H1 (cell line): ENCODE results near the gene EXOC2. TPM values are rescaled to one million over a fixed set of nuclear protein-coding genes. Genes with fewer than 3 reads are reported as not detected.

Source experiments
- CTCF ChIA-PET: fragments of 300-600 bp; sonication (Branson Sonifier 250); formaldehyde crosslinking; loops from one replicate; lab custom pipeline; 2021; ENCODE audit not compliant: partially characterized antibody; lab: Charles Lee
- POLR2A ChIA-PET: fragments of 300-600 bp; sonication (Branson Sonifier 250); formaldehyde crosslinking; loops from one replicate; lab custom pipeline; 2021; ENCODE audit warnings: inconsistent platforms; ENCODE audit not compliant: partially characterized antibody; lab: Charles Lee
- DNase-seq, 2 experiments: peaks; one replicate each; pipeline versions ENCODE4 v3.0.0 to v3.0.0-alpha.2; 2010 to 2022; ENCODE audit warnings: low spot score in 2 of 2, low read depth in 1 of 2, mixed read lengths in 1 of 2
- FAIRE-seq: peaks from 2 replicates; lab custom pipeline; 2011; peaks lifted over from hg19 to GRCh38; lab: Jason Lieb, UNC
- H2AFZ ChIP-seq: 2 replicates; pipeline ENCODE4 v1.8.1; 2012; ENCODE audit warnings: low read length, inconsistent platforms
- H2AK5ac ChIP-seq: 2 replicates; pipeline ENCODE4 v1.6.1; 2013; ENCODE audit warnings: low read depth, low read length
- H2BK120ac ChIP-seq: replicated peaks from 2 replicates; pipeline ENCODE3; 2013; ENCODE audit warnings: low read depth, low read length, inconsistent platforms
- H2BK12ac ChIP-seq: 2 replicates; pipeline ENCODE4 v1.6.1; 2013; ENCODE audit warnings: low read depth, low read length
- H2BK15ac ChIP-seq: 2 replicates; pipeline ENCODE4 v1.6.1; 2013; ENCODE audit warnings: low read length
- H2BK20ac ChIP-seq: 2 replicates; pipeline ENCODE4 v1.6.1; 2013; ENCODE audit warnings: low read length
- H2BK5ac ChIP-seq: 2 replicates; pipeline ENCODE4 v1.6.1; 2013; ENCODE audit warnings: low read depth, low read length
- H3K14ac ChIP-seq: 2 replicates; pipeline ENCODE4 v1.6.1; 2013; ENCODE audit warnings: inconsistent platforms; ENCODE audit not compliant: insufficient read length
- H3K18ac ChIP-seq: 2 replicates; pipeline ENCODE4 v1.6.1; 2013; ENCODE audit warnings: low read length; ENCODE audit errors: extremely low read depth
- H3K23ac ChIP-seq: 2 replicates; pipeline ENCODE4 v1.6.1; 2013; ENCODE audit warnings: inconsistent platforms; ENCODE audit not compliant: insufficient read length
- H3K23me2 ChIP-seq: 2 replicates; pipeline ENCODE4 v1.6.1; 2013; ENCODE audit warnings: low read depth, low read length
- H3K27ac ChIP-seq: 2 replicates; pipeline ENCODE4 v1.6.1; 2011; ENCODE audit warnings: low read depth, low read length, inconsistent platforms
- H3K27me3 ChIP-seq, 4 experiments: replicated peaks in 1 of 4; 1 replicate in 1 of 4; 2 replicates in 3 of 4; pipeline versions ENCODE4 v1.6.1 to v1.8.1; 2011 to 2013; ENCODE audit warnings: low read length in 3 of 4, mild to moderate bottlenecking in 3 of 4, inconsistent platforms in 2 of 4, mixed read lengths in 2 of 4, moderate library complexity in 1 of 4; ENCODE audit not compliant: control insufficient read depth in 3 of 4, insufficient read depth in 3 of 4; ENCODE audit errors: extremely low read depth in 1 of 4
- H3K36me3 ChIP-seq, 4 experiments: 2 replicates each; pipeline versions ENCODE4 v1.6.1 to v1.8.1; 2011 to 2013; ENCODE audit warnings: mild to moderate bottlenecking in 4 of 4, low read length in 3 of 4, moderate library complexity in 2 of 4, control low read depth in 1 of 4, inconsistent platforms in 1 of 4; ENCODE audit not compliant: insufficient read depth in 4 of 4, control insufficient read depth in 2 of 4
- H3K4ac ChIP-seq: replicated peaks from 2 replicates; pipeline ENCODE3; 2013; ENCODE audit warnings: low read length, low read depth, mixed read lengths, inconsistent platforms; ENCODE audit not compliant: insufficient read length
- H3K4me1 ChIP-seq, 4 experiments: replicated peaks in 1 of 4; 1 replicate in 1 of 4; 2 replicates in 3 of 4; pipeline versions ENCODE4 v1.6.1 to v1.8.1; 2011 to 2013; ENCODE audit warnings: low read length in 3 of 4, inconsistent platforms in 2 of 4, mixed read lengths in 1 of 4; ENCODE audit not compliant: insufficient read depth in 4 of 4, control insufficient read depth in 3 of 4
- H3K4me2 ChIP-seq, 2 experiments: 2 replicates each; pipeline versions ENCODE4 v1.6.1 to v1.8.1; 2011 to 2013; ENCODE audit warnings: low read depth in 2 of 2, low read length in 2 of 2, control low read depth in 1 of 2, inconsistent platforms in 1 of 2, mild to moderate bottlenecking in 1 of 2; ENCODE audit not compliant: insufficient read depth in 1 of 2
- H3K4me3 ChIP-seq, 4 experiments: fragments of 200-600, 300-600 bp in 1 of 4; sonication (generic), shearing (Covaris generic), sonication (Bioruptor Twin) in 1 of 4; 2 replicates each; pipeline versions ENCODE4 v1.5.1 to v1.8.1; 2011 to 2016; ENCODE audit warnings: low read length in 4 of 4, low read depth in 3 of 4, control low read depth in 2 of 4, inconsistent platforms in 2 of 4, mild to moderate bottlenecking in 2 of 4, mixed read lengths in 1 of 4, moderate library complexity in 1 of 4; ENCODE audit not compliant: insufficient read depth in 2 of 4; ENCODE audit errors: extremely low read depth in 1 of 4
- H3K56ac ChIP-seq: replicated peaks from 2 replicates; pipeline ENCODE3; 2013; ENCODE audit warnings: low read depth, mild to moderate bottlenecking, mixed read lengths, low read length, inconsistent platforms; ENCODE audit not compliant: insufficient read length
- H3K79me1 ChIP-seq: 2 replicates; pipeline ENCODE4 v1.6.1; 2013; ENCODE audit warnings: low read depth, low read length, control low read depth
- H3K79me2 ChIP-seq, 2 experiments: 2 replicates each; pipeline versions ENCODE4 v1.6.1 to v1.8.1; 2012 to 2013; ENCODE audit warnings: low read length in 2 of 2, mild to moderate bottlenecking in 2 of 2, inconsistent platforms in 1 of 2; ENCODE audit not compliant: insufficient read depth in 2 of 2, control insufficient read depth in 1 of 2
- H3K9ac ChIP-seq, 4 experiments: replicated peaks in 1 of 4; 1 replicate in 1 of 4; 2 replicates in 3 of 4; pipeline versions ENCODE4 v1.6.1 to v1.8.1; 2011 to 2013; ENCODE audit warnings: low read depth in 3 of 4, low read length in 3 of 4, control low read depth in 2 of 4, mild to moderate bottlenecking in 2 of 4, moderate library complexity in 2 of 4, inconsistent platforms in 1 of 4; ENCODE audit errors: extremely low read depth in 1 of 4
- H3K9me3 ChIP-seq, 2 experiments: 2 replicates each; pipeline versions ENCODE4 v1.6.1 to v1.8.1; 2012 to 2013; ENCODE audit warnings: mild to moderate bottlenecking in 2 of 2, moderate library complexity in 2 of 2, control low read depth in 1 of 2, inconsistent platforms in 1 of 2, low read depth in 1 of 2, low read length in 1 of 2, mixed read lengths in 1 of 2; ENCODE audit not compliant: insufficient read depth in 2 of 2
- H4K20me1 ChIP-seq, 2 experiments: replicated peaks in 1 of 2; 2 replicates each; pipeline versions ENCODE3 to v1.8.1; 2011 to 2013; ENCODE audit warnings: inconsistent platforms in 2 of 2, low read length in 2 of 2, mild to moderate bottlenecking in 1 of 2; ENCODE audit not compliant: insufficient read depth in 2 of 2, control insufficient read depth in 1 of 2
- H4K5ac ChIP-seq: 2 replicates; pipeline ENCODE4 v1.6.1; 2013; ENCODE audit warnings: low read length, low read depth, mixed read lengths, inconsistent platforms; ENCODE audit not compliant: insufficient read length
- H4K8ac ChIP-seq: 2 replicates; pipeline ENCODE4 v1.8.0; 2013; ENCODE audit warnings: mild to moderate bottlenecking, moderate library complexity, low read length, inconsistent platforms; ENCODE audit not compliant: insufficient read depth; ENCODE audit errors: extremely low read depth
- H4K91ac ChIP-seq: replicated peaks from 2 replicates; pipeline ENCODE3; 2013; ENCODE audit warnings: low read length, mixed read lengths, inconsistent platforms; ENCODE audit not compliant: insufficient read length
- BRCA1 ChIP-seq: IDR thresholded peaks from 2 replicates; pipeline ENCODE4 v1.6.1; 2012; ENCODE audit warnings: low read depth, low read length, improper control_type of control experiment
- CEBPB ChIP-seq: IDR thresholded peaks from 2 replicates; pipeline ENCODE4 v1.6.1; 2012; ENCODE audit warnings: low read depth, low read length
- CHD1 ChIP-seq: IDR thresholded peaks from 2 replicates; pipeline ENCODE4 v1.6.1; 2012; ENCODE audit warnings: low read depth, low read length, improper control_type of control experiment
- EZH2 ChIP-seq: fragments of 200-600 bp; sonication (generic); IDR thresholded peaks from 2 replicates; pipeline ENCODE4 v1.7.1; 2012; ENCODE audit warnings: low read depth, mild to moderate bottlenecking, moderate library complexity, low read length, inconsistent platforms; ENCODE audit not compliant: severe bottlenecking
- GABPA ChIP-seq: IDR thresholded peaks from 2 replicates; pipeline ENCODE4 v1.6.1; 2011; ENCODE audit warnings: mild to moderate bottlenecking, low read length, moderate library complexity, borderline replicate concordance; ENCODE audit not compliant: insufficient read depth
- JUND ChIP-seq: IDR thresholded peaks from 2 replicates; pipeline ENCODE4 v1.6.1; 2011; ENCODE audit warnings: mild to moderate bottlenecking, improper control_type of control experiment, low read length
- KDM4A ChIP-seq: IDR thresholded peaks from one replicate; pipeline ENCODE4 v1.7.1; 2012; ENCODE audit warnings: low read depth, mild to moderate bottlenecking, moderate library complexity, low read length, inconsistent platforms; ENCODE audit not compliant: severe bottlenecking
- KDM5A ChIP-seq: fragments of 200-600 bp; IDR thresholded peaks from 2 replicates; pipeline ENCODE4 v1.7.1; 2012; ENCODE audit warnings: mild to moderate bottlenecking, low read length, inconsistent platforms, mixed read lengths
- NANOG ChIP-seq: IDR thresholded peaks from 2 replicates; pipeline ENCODE4 v1.6.1; 2011; ENCODE audit warnings: low read length, low read depth, mild to moderate bottlenecking, inconsistent platforms; ENCODE audit not compliant: insufficient read depth, poor library complexity, severe bottlenecking
- POLR2AphosphoS5 ChIP-seq: IDR thresholded peaks from 2 replicates; pipeline ENCODE4 v1.6.1; 2011; ENCODE audit warnings: low read depth, low read length
- RXRA ChIP-seq: IDR thresholded peaks from 2 replicates; pipeline ENCODE4 v1.6.1; 2011; ENCODE audit warnings: low read depth, mild to moderate bottlenecking, low read length, moderate library complexity; ENCODE audit not compliant: insufficient read depth
- SP1 ChIP-seq: IDR thresholded peaks from 2 replicates; pipeline ENCODE4 v1.6.1; 2011; ENCODE audit warnings: low read depth, low read length
- SP2 ChIP-seq: IDR thresholded peaks from 2 replicates; pipeline ENCODE4 v1.6.1; 2012; ENCODE audit warnings: mild to moderate bottlenecking, low read length, inconsistent platforms
- SUZ12 ChIP-seq: fragments of 200-600 bp; sonication (generic); IDR thresholded peaks from 2 replicates; pipeline ENCODE4 v1.6.1; 2012; ENCODE audit warnings: mild to moderate bottlenecking, inconsistent platforms, low read length, moderate library complexity, mixed read lengths
- TAF1 ChIP-seq: IDR thresholded peaks from 2 replicates; pipeline ENCODE4 v1.6.1; 2011; ENCODE audit warnings: mild to moderate bottlenecking, low read depth, low read length
- WGBS, 2 experiments: shearing (Covaris generic) in 1 of 2; methylation state at CpG; one replicate each; pipeline versions ENCODE4 v1.1.6 to v1.1.7; 2013 to 2015; ENCODE audit warnings: low lambda C conversion rate in 2 of 2, mixed read lengths in 2 of 2, inconsistent platforms in 1 of 2, low coverage in 1 of 2, missing lambda C conversion rate in 1 of 2; ENCODE audit not compliant: insufficient replicate concordance in 2 of 2, insufficient coverage in 1 of 2, insufficient read length in 1 of 2; ENCODE audit errors: extremely low coverage in 1 of 2, missing lambda C conversion rate in 1 of 2; 5-methylcytosine and 5-hydroxymethylcytosine counted together
- polyA plus RNA-seq, 7 experiments: library from polyadenylated mRNA; depleted of rRNA in 3 of 7; stranded (reverse) in 5 of 7; unstranded in 2 of 7; fragments of >200 nt in 5 of 7; fragments of 200-250 nt in 2 of 7; gene quantifications; 1 replicate in 5 of 7; 2 replicates in 1 of 7; 4 replicates in 1 of 7; pipeline versions ENCODE4 v1.2.1 to v1.2.3, GENCODE V29; 2011 to 2013; ENCODE audit warnings: missing spikeins in 2 of 7, mixed read lengths in 2 of 7
- total RNA-seq: library from RNA; stranded (reverse); fragmentation: NEBNext Ultra II Directional; extraction: Animal tissue kit (Norgen Biotek cat#: 25700); gene quantifications from 2 replicates; pipeline ENCODE4 v1.2.1, GENCODE V29; 2021

EXOC2 gene
- total and polyA plus RNA-seq, 2 of the 8 experiments (the other 6 are each of a cell fraction or from before 2014, with no cell fraction given), result 25.5 to 44.4 TPM

- no peaks in the 10 kb centered on the region; a peak in 1 of 7 replicates for H3K4me1 ChIP-seq
- no peak overlapping the region for H4K5ac ChIP-seq
- no peak overlapping the region for H3K18ac ChIP-seq
- no peak overlapping the region for H2AK5ac ChIP-seq
- no peak overlapping the region for H4K91ac ChIP-seq
- H2BK5ac ChIP-seq, result no peak overlapping the region
- H3K79me2 ChIP-seq, result peaks cover 0 to 6% of the 10 kb centered on the region in 2 experiments; a peak in 2 of 4 replicates
- 85% methylated on average over 1 of the region's 1 CpG; no CpG with 5 or more reads in 1 of the 2 experiments for WGBS, 2 experiments
- no peaks in the 10 kb centered on the region for H3K27me3 ChIP-seq
- H3K36me3 ChIP-seq, result peaks cover 0 to 14% (median 2%) of the 10 kb centered on the region in 4 experiments; a peak in 6 of 8 replicates
- H2BK15ac ChIP-seq, result no peak overlapping the region
- H2BK120ac ChIP-seq, result no peak overlapping the region
- H3K9me3 ChIP-seq, result no peaks in the 10 kb centered on the region
- ChIA-PET POLR2A (interaction anchor here (0.7 kb wide), 1 partner anchor 9 kb away, joined by 5 read pairs; no protein-coding TSS in a partner anchor), CTCF (interaction anchor here (0.6 to 0.7 kb wide), 2 partner anchors 8 to 1716 kb away, joined by 3 read pairs; no protein-coding TSS in a partner anchor)
- no peak overlapping the region; a peak in 1 of 7 replicates for H3K9ac ChIP-seq
- H3K79me1 ChIP-seq, result peaks cover 2% of the 10 kb centered on the region; the same call in 1 of the 2 replicates
- H3K56ac ChIP-seq, result no peak overlapping the region
- no peak overlapping the region for H3K14ac ChIP-seq
- no peak for DNase-seq
- H2BK12ac ChIP-seq, result no peak overlapping the region
- no peak overlapping the region for H3K4ac ChIP-seq
- no peak overlapping the region for H3K23ac ChIP-seq
- no peak overlapping the region for H3K4me3 ChIP-seq
- no peak overlapping the region for H4K8ac ChIP-seq
- no peak overlapping the region for H2BK20ac ChIP-seq
- H2AFZ ChIP-seq, result no peak overlapping the region
- H4K20me1 ChIP-seq, result no peaks in the 10 kb centered on the region
- FAIRE-seq, result no peak
- no peak overlapping the region for H3K27ac ChIP-seq
- H3K23me2 ChIP-seq, result no peaks in the 10 kb centered on the region
- no peak overlapping the region for H3K4me2 ChIP-seq
- TF ChIP-seq RXRA, result no peak
- no peak for TF ChIP-seq KDM5A
- TF ChIP-seq SP1, result no peak
- TF ChIP-seq TAF1, result no peak
- no peak for TF ChIP-seq JUND
- TF ChIP-seq CEBPB, result no peak
- no peak for TF ChIP-seq KDM4A
- TF ChIP-seq GABPA, result no peak
- no peak for TF ChIP-seq SP2
- no peak for TF ChIP-seq EZH2
- TF ChIP-seq CHD1, result no peak
- no peak for TF ChIP-seq POLR2AphosphoS5
- TF ChIP-seq SUZ12, result no peak
- no peak for TF ChIP-seq BRCA1
- no peak for TF ChIP-seq NANOG
These were observed 59.3 kb downstream of the EXOC2 start for GRCh38 chr6:633611-634010.
